Measurements from ENCODE around the gene TMEM150A. TPM values are rescaled to one million over a fixed set of nuclear protein-coding genes. Genes with fewer than 3 reads are reported as not detected.

Gene TMEM150A
- total RNA-seq, 1 experiment from 2014 or later: 19.3 TPM

GRCh38 chr2:85548608-85548900, 53.9 kb downstream of the TMEM150A start:
- Histone ChIP-seq H4K5ac (ENCODE audit: insufficient read length, low read depth, low read length) (no peak overlapping the region), H3K4me2 (ENCODE audit: insufficient read depth, insufficient read length, low read length) (no peak overlapping the region), H3K23ac (ENCODE audit: insufficient read length, low read depth, low read length) (no peak overlapping the region), H3K56ac (ENCODE audit: insufficient read length, low read depth, low read length) (no peak overlapping the region), H3K27ac (ENCODE audit: insufficient read length, low read depth, low read length) (no peak overlapping the region), H2BK5ac (ENCODE audit: insufficient read length, low read length) (no peak overlapping the region), H3K27me3 (ENCODE audit: insufficient read depth, low read length) (no peaks in the 10 kb centered on the region), H3K18ac (ENCODE audit: insufficient read length, low read depth, low read length) (no peak overlapping the region), H3K14ac (ENCODE audit: insufficient read depth, low read length) (no peak overlapping the region), H3K4ac (ENCODE audit: low read depth, low read length) (no peak overlapping the region), H2BK15ac (ENCODE audit: low read depth, low read length) (no peak overlapping the region), H2AK5ac (ENCODE audit: insufficient read length, low read length) (no peak overlapping the region), H3K79me1 (ENCODE audit: insufficient read depth, low read depth, low read length, poor library complexity, severe bottlenecking) (no peaks in the 10 kb centered on the region), H3K4me1 (ENCODE audit: insufficient read depth, low read length) (no peaks in the 10 kb centered on the region), H2AFZ (ENCODE audit: low read length) (no peak overlapping the region), H3K23me2 (ENCODE audit: insufficient read length, low read depth, low read length, poor library complexity, severe bottlenecking) (no peaks in the 10 kb centered on the region), H2BK20ac (ENCODE audit: low read depth, low read length, poor library complexity, severe bottlenecking) (no peak overlapping the region), H4K20me1 (ENCODE audit: control insufficient read depth, insufficient read depth, insufficient read length) (no peaks in the 10 kb centered on the region), H4K91ac (ENCODE audit: insufficient read length, low read depth, low read length) (no peak overlapping the region), H3K9me3 (ENCODE audit: control insufficient read depth, low read depth, low read length) (no peaks in the 10 kb centered on the region), H3K79me2 (ENCODE audit: insufficient read depth, low read length) (no peaks in the 10 kb centered on the region), H4K8ac (replicated peaks; ENCODE audit: insufficient read length, low read depth, low read length) (no peak overlapping the region), H2BK12ac (ENCODE audit: insufficient read length, low read depth, low read length) (no peak overlapping the region), H3T11ph (ENCODE audit: low read length) (no peak overlapping the region), H2BK120ac (ENCODE audit: low read depth, low read length, poor library complexity, severe bottlenecking) (no peak overlapping the region), H3K9ac (ENCODE audit: extremely low read depth, insufficient read length, low read length) (no peak overlapping the region)
- no peak for DNase-seq
- Mint-ChIP-seq H3K9me3 (no peaks in the 10 kb centered on the region), H3K36me3 (ENCODE audit: insufficient read depth in 1 of 3, low read depth in 3 of 3) (peaks cover 19 to 71% (median 53%) of the 10 kb centered on the region in 3 experiments; a peak in 6 of 7 replicates), H3K4me3 (no peak overlapping the region), H3K4me1 (peaks cover 2 to 13% of the 10 kb centered on the region in 2 experiments; a peak in 2 of 4 replicates), H3K27ac (no peak overlapping the region), H3K27me3 (ENCODE audit: low read depth) (no peaks in the 10 kb centered on the region; the same call in 1 of the 2 replicates)
- no peak for TF ChIP-seq CTCF (conservative IDR thresholded peaks at IDR 0.05)
- no CpG with 5 or more reads among the region's 2 CpGs for WGBS (ENCODE audit: extremely low coverage, insufficient read length, low lambda C conversion rate)

Other genes with a start within 250 kb of the TMEM150A start
- 14.7 and 16.7 TPM in 2 replicates for gene RETSAT, start 248.2 kb downstream of the TMEM150A start, total RNA-seq (2021)
- gene ELMOD3, start 247.9 kb downstream of the TMEM150A start, total RNA-seq (2021): 7.4 and 7.6 TPM in 2 replicates
- 72.8 and 78.8 TPM in 2 replicates for gene CAPG, start 192.3 kb downstream of the TMEM150A start, total RNA-seq (2021)
- 0.61 TPM in 2 replicates for gene SH2D6, start 184.0 kb downstream of the TMEM150A start, total RNA-seq (2021)
- 447 and 459 TPM in 2 replicates for gene MAT2A, start 63.5 kb downstream of the TMEM150A start, total RNA-seq (2021)
- 32.2 and 32.9 TPM in 2 replicates for gene GGCX, start 41.2 kb downstream of the TMEM150A start, total RNA-seq (2021)
- gene VAMP8, start 25.1 kb downstream of the TMEM150A start, total RNA-seq (2021): 33.4 and 34.3 TPM in 2 replicates
- gene VAMP5, start 18.3 kb downstream of the TMEM150A start, total RNA-seq (2021): 0.57 and 0.59 TPM in 2 replicates
- 120 and 122 TPM in 2 replicates for gene RNF181, start 7.0 kb downstream of the TMEM150A start, total RNA-seq (2021)
- gene C2orf68, start 9.4 kb upstream of the TMEM150A start, total RNA-seq (2021): 39.6 and 40.4 TPM in 2 replicates
- gene USP39, start 13.5 kb upstream of the TMEM150A start, total RNA-seq (2021): 77.9 and 79.2 TPM in 2 replicates
- gene SFTPB, start 65.5 kb upstream of the TMEM150A start, total RNA-seq (2021): not detected in 2 replicates
- not detected in 2 replicates for gene GNLY, start 91.7 kb upstream of the TMEM150A start, total RNA-seq (2021)
- 0.20 and 0.22 TPM in 2 replicates for gene ATOH8, start 151.3 kb upstream of the TMEM150A start, total RNA-seq (2021)

Data from H9 (cell line).